Esophagus muscularis mucosa (tissue), 3 donors: Measurements from ENCODE around the gene MRPL20.

Experiments
- CTCF ChIP-seq, 3 experiments: fragments of 200-600 bp in 2 of 3; fragments of 450-650 bp in 1 of 3; sonication (generic) in 2 of 3; IDR thresholded peaks; one replicate each; pipeline ENCODE4 v1.5.1; 2017 to 2019; ENCODE audit warnings: antibody characterized with exemption in 3 of 3, mild to moderate bottlenecking in 2 of 3, moderate library complexity in 1 of 3
- POLR2AphosphoS5 ChIP-seq, 2 donors: sonication (generic); formaldehyde crosslinking; IDR thresholded peaks; one replicate each; pipeline ENCODE4 v1.6.1; 2017; ENCODE audit warnings: antibody characterized with exemption in 2 of 2

DNA sequence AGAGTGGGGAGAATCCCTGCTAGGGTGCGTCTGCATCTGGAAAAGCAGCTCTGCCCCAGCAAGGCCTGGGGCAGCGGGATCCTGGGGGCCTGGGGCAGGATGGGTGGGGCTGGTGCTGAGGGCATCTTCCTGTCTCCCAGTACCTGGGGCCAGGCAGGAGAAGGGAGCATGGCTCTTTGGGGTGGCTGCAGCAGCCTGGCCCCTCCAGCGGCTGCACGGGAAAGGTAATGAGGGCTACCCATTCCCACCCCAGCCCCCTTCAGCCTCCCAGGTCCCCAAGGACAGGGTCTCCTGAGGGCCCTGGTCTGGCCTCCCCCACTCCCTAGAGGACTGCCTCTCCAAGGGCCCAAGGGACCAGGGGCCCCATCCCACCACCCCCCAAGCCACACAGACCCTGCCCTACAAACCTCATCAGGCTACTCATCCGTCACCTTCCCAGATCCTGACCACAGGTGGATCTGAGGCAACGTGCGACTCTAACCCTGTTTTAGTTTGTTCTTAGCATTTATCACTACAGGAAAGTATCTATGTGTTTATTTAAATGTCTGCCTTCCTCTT lies 14.9 kb upstream of the MRPL20 start:
- TF ChIP-seq CTCF (IDR thresholded peaks at IDR 0.05) (no peak), POLR2AphosphoS5 (IDR thresholded peaks at IDR 0.05) (no peak)
